Cardiac muscle cell (in vitro differentiated cells and primary cell): ENCODE measurements around the gene NDRG2. TPM values are rescaled to one million over a fixed set of nuclear protein-coding genes. Genes with fewer than 3 reads are reported as not detected.

Source experiments
- DNase-seq, 2 donors: peaks; one replicate each; pipeline versions ENCODE4 v3.0.0 to v3.0.0-alpha.2; 2010 to 2017; ENCODE audit warnings: low read depth in 1 of 2, low spot score in 1 of 2
- H3K27ac ChIP-seq: fragments of 200-600 bp; sonication (generic); 2 replicates; pipeline ENCODE4 v1.5.1; 2016
- H3K27me3 ChIP-seq: fragments of 200-600 bp; sonication (generic); 2 replicates; pipeline ENCODE4 v1.6.0; 2016; ENCODE audit warnings: control low read depth
- H3K36me3 ChIP-seq: fragments of 200-600 bp; sonication (generic); 2 replicates; pipeline ENCODE4 v1.5.1; 2016; ENCODE audit warnings: control low read depth
- H3K4me1 ChIP-seq: fragments of 200-600 bp; sonication (generic); 2 replicates; pipeline ENCODE4 v1.8.1; 2017; ENCODE audit warnings: low read depth, mild to moderate bottlenecking, mixed run types
- H3K4me3 ChIP-seq: fragments of 200-600 bp; sonication (generic); 2 replicates; pipeline ENCODE4 v1.5.1; 2016; ENCODE audit warnings: mild to moderate bottlenecking
- H3K9me3 ChIP-seq: fragments of 200-600 bp; sonication (generic); 2 replicates; pipeline ENCODE4 v1.5.1; 2017; ENCODE audit warnings: low read depth, mild to moderate bottlenecking, control low read depth
- polyA plus RNA-seq: library from polyadenylated mRNA; unstranded; fragments of >200 nt; fragmentation: Nextera tagmentation; extraction: Ambion mirVana; gene quantifications from 2 replicates; pipeline ENCODE4 v1.2.1, GENCODE V29; 2016
- total RNA-seq: library from RNA; depleted of rRNA; stranded (reverse); fragments of >200 nt; gene quantifications from 2 replicates; pipeline ENCODE4 v1.2.3, GENCODE V29; 2016
- TF ChIP-seq, protein P1 (sequence below): IDR thresholded peaks from 2 replicates; pipeline ENCODE4 v1.5.1; 2012; ENCODE audit warnings: low read depth, mild to moderate bottlenecking, low read length

NDRG2 gene
- total and polyA plus RNA-seq, 2 experiments from 2014 or later: 218 to 423 TPM

DNA sequence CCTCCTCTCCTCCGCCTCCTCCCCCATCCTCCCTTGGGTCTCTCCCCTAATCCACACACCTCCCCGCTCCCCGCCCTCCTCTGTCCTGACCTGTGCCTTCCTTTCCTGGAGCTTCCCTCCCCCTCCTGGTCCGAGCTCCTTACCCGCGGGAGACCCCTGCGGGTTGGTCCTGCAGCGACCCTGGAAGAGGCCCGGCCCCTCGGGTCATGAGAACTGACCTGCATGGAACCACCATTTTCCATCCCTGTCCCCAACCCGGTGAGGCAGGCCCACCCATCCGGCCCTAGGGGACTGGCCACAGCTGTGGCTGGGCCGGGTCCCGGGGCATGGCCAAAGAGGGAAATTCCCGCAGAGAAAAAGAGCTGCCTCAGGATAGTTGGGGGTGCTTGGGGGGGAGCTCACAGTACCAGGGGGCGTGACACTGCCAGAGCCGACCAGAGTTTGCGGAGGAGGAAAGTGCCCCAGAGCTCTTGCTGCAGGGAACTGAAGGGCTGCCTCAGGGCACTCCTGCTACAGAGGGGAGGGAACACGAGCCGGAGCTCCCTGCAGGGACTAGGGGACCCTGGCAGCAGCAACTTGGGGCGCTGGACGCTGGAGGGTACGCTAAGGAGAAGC, 45.9 kb upstream of the NDRG2 start:
- Histone ChIP-seq H3K27me3 (no peaks in the 10 kb centered on the region), H3K36me3 (peaks cover 3% of the 10 kb centered on the region), H3K27ac (peak overlapping the region; percentile 77), H3K4me3 (peak overlapping the region; percentile 85), H3K9me3 (no peaks in the 10 kb centered on the region), H3K4me1 (peaks cover 8% of the 10 kb centered on the region)
- TF ChIP-seq, protein P1, sequence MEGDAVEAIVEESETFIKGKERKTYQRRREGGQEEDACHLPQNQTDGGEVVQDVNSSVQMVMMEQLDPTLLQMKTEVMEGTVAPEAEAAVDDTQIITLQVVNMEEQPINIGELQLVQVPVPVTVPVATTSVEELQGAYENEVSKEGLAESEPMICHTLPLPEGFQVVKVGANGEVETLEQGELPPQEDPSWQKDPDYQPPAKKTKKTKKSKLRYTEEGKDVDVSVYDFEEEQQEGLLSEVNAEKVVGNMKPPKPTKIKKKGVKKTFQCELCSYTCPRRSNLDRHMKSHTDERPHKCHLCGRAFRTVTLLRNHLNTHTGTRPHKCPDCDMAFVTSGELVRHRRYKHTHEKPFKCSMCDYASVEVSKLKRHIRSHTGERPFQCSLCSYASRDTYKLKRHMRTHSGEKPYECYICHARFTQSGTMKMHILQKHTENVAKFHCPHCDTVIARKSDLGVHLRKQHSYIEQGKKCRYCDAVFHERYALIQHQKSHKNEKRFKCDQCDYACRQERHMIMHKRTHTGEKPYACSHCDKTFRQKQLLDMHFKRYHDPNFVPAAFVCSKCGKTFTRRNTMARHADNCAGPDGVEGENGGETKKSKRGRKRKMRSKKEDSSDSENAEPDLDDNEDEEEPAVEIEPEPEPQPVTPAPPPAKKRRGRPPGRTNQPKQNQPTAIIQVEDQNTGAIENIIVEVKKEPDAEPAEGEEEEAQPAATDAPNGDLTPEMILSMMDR: no peak
- DNase-seq: peak; percentile 60 to 75

GRCh38 chr14:21070083-21070609, 45.3 kb upstream of the NDRG2 start, which contains the start of gene ARHGEF40:
ARHGEF40 (plus strand) TSS chr14:21070304; CDS start chr14:21070397, 93 bp downstream.
- peaks cover 8% of the 10 kb centered on the region for H3K4me1 ChIP-seq

GRCh38 chr14:21069388-21070082, 44.7 kb upstream of the NDRG2 start:
- H3K4me1 ChIP-seq: peaks cover 8% of the 10 kb centered on the region
- no peaks in the 10 kb centered on the region for H3K27me3 ChIP-seq
- H3K9me3 ChIP-seq: no peaks in the 10 kb centered on the region
- peak overlapping the region; percentile 77 for H3K27ac ChIP-seq
- no peaks in the 10 kb centered on the region for H3K36me3 ChIP-seq
- TF ChIP-seq, protein P1: no peak
- DNase-seq: peak in 1 of 2 donors; percentile 71
- H3K4me3 ChIP-seq: peak overlapping the region; percentile 85

More at GRCh38 chr14:21070083-21070609, 45.3 kb upstream of the NDRG2 start, which contains the start of gene ARHGEF40:
- H3K36me3 ChIP-seq: no peaks in the 10 kb centered on the region
- no peaks in the 10 kb centered on the region for H3K27me3 ChIP-seq
- peak within 1 kb of the TSS; percentile 85 for H3K4me3 ChIP-seq
- DNase-seq: peak; percentile 66 to 88
- no peaks in the 10 kb centered on the region for H3K9me3 ChIP-seq
- TF ChIP-seq, protein P1: no peak
- peak within 1 kb of the TSS; percentile 77 for H3K27ac ChIP-seq

DNA sequence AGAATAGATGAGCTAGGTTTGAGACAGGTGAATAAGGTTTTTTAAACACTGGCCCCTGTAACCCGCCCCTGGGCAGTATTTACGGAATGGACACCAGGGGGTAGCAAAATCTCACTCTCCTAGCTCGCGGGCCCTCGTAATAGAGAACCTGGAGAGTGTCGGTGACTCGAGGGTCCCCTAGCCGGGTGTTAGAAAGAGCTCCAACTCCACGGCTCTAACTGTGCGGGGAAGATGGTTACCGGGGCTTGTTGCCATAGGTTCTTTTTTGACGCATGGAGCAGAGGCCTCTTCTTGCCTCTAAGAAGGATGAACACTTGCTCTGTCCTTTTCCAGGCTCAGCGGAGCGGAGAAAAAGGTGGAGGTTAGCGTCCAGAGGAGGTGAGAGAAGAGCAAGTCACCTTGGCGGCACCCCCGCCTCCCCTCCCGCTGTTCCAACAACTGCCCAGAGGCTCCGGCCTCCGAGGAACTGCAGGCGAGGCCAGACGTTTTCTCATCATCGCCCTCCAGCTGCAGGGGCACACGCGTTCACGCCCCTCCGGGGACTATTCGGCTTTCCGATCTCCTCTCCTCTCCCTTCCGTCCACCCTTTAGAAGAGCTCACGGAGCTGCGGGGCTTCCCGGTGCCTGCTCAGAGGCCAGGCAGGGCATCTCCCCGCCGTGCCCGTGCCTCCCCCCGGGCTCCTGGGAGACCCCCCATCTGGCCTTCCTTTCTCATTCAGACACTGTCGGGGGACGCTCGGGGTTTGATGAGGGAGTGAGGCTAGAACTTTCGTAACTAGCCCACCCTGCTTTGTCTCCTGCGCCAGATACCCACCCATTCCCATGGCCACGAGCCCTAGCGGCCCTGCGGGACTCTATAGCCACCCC, 43.9 kb upstream of the NDRG2 start:
- Histone ChIP-seq H3K27ac (no peak overlapping the region), H3K9me3 (no peaks in the 10 kb centered on the region), H3K36me3 (no peaks in the 10 kb centered on the region), H3K4me1 (peaks cover 8% of the 10 kb centered on the region), H3K4me3 (peak overlapping the region; percentile 85), H3K27me3 (no peaks in the 10 kb centered on the region)
- TF ChIP-seq, protein P1: peak; percentile 68
- peak; percentile 63 to 89 for DNase-seq

DNA sequence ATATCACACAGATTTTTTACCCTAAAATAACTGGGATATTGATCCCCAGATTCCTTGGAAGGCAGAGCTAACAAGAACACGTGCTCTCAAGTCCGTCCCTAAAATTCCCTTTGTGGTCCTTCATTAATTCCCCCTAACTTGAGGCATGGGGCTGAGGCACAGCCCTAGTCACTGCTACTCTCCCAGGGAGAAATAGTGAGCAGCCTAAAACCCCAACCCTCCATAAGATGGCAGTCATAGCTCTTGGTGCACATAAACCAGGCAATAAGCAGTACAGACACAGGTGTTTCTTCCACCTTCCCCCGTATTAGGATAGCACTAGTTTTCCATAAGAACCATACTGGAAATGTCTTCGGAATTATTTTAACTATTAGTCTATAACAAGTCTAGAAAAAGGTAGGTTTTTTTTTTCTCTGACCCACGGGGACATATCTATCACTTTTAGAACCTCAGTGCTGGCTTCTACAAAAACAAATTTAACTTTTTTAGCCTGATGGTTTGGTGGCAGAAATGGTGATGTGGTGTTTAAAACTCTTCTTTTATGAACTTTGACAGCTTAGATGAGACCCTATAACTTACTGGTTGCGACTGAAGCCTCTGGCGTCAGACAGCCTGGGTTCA, 42.1 kb upstream of the NDRG2 start:
- Histone ChIP-seq H3K36me3 (no peaks in the 10 kb centered on the region), H3K27me3 (no peaks in the 10 kb centered on the region), H3K27ac (no peak overlapping the region), H3K4me3 (no peak overlapping the region), H3K9me3 (no peaks in the 10 kb centered on the region), H3K4me1 (peaks cover 5% of the 10 kb centered on the region)
- TF ChIP-seq, protein P1: peak; percentile 27
- no peak for DNase-seq
